Large intestine (tissue), 3 donors: ENCODE data around the gene ICAM2. TPM values are rescaled to one million over a fixed set of nuclear protein-coding genes. Genes with fewer than 3 reads are reported as not detected.

ENCODE experiments used
- DNase-seq, 2 donors: peaks; one replicate each; pipeline versions ENCODE4 v3.0.0 to v3.0.0-alpha.2; 2013
- H3K27ac ChIP-seq: one replicate; pipeline ENCODE4 v1.5.1; 2013; ENCODE audit warnings: low read length
- H3K27me3 ChIP-seq: 2 replicates; pipeline ENCODE4 v1.6.1; 2013; ENCODE audit warnings: low read length; ENCODE audit not compliant: control insufficient read depth, insufficient read depth
- H3K36me3 ChIP-seq: 2 replicates; pipeline ENCODE4 v1.6.1; 2013; ENCODE audit warnings: low read length; ENCODE audit not compliant: control insufficient read depth, insufficient read depth
- H3K4me1 ChIP-seq: one replicate; pipeline ENCODE4 v1.6.1; 2013; ENCODE audit warnings: low read length; ENCODE audit not compliant: control insufficient read depth, insufficient read depth
- H3K4me3 ChIP-seq: one replicate; pipeline ENCODE4 v1.5.1; 2013; ENCODE audit warnings: low read length
- H3K9me3 ChIP-seq: one replicate; pipeline ENCODE4 v1.6.1; 2013; ENCODE audit warnings: mild to moderate bottlenecking, low read depth, low read length, moderate library complexity; ENCODE audit not compliant: control insufficient read depth
- WGBS: methylation state at CpG from one replicate; pipeline ENCODE4 v1.1.5; 2013; ENCODE audit warnings: low lambda C conversion rate; ENCODE audit not compliant: insufficient coverage; 5-methylcytosine and 5-hydroxymethylcytosine counted together
- polyA plus RNA-seq: library from polyadenylated mRNA; unstranded; fragments of 120-200 nt; gene quantifications from one replicate; pipeline ENCODE4 v1.2.1, GENCODE V29; 2013

The ICAM2 gene
- polyA plus RNA-seq, 1 donor: 15.1 TPM

DNA sequence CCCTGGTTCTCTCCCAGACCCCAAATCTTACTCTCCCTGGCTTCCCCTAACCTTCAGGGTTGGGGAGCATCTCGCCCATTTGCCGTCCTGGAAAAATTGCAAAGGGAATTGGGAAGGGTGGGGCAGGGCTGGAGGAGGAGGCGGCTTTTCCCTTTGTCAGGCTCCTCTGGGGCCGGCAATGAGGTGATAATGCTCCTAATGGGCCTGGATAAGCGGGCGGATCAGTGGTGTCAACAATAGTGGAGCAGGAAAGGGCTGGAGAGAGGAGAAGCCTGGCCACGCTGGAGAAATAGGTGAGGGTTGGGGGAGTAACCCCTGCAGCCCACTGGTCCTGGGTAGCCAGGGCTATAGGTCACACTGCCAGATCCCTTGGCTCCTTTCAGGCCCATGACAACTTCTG lies 60.0 kb downstream of the ICAM2 start:
- no peaks in the 10 kb centered on the region for H3K36me3 ChIP-seq
- DNase-seq: no peak
- H3K4me3 ChIP-seq: no peak overlapping the region
- no peak overlapping the region for H3K27ac ChIP-seq
- peaks cover 5% of the 10 kb centered on the region for H3K4me1 ChIP-seq
- WGBS: no CpG with 5 or more reads among the region's 7 CpGs
- no peaks in the 10 kb centered on the region for H3K9me3 ChIP-seq
- H3K27me3 ChIP-seq: peaks cover 11% of the 10 kb centered on the region

DNA sequence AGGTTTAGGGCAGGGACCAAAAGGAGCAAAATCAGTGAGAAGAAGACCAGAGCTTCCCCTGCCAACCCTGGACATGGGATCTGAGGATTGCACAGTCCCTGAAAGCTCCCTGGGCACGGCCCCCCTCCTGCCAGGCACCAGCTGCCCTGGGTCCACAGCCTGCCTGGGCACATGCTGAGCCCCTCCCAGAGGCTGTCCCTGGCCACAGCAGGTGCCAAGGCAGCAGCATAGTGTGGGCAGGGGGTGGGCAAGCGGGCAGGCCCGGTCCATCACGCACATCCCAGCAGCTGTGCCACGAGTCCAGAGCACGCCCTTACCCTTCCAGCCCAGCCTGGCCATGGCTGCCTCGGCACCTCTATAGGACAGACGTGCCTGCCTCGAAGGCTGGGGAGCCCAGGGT lies 60.4 kb downstream of the ICAM2 start:
- WGBS: no CpG with 5 or more reads among the region's 9 CpGs

GRCh38 chr17:63956296-63956920 lies 64.0 kb downstream of the ICAM2 start:
- peaks cover 18% of the 10 kb centered on the region for H3K27me3 ChIP-seq
- no peak overlapping the region for H3K4me3 ChIP-seq
- peaks cover 4% of the 10 kb centered on the region for H3K4me1 ChIP-seq
- DNase-seq: no peak
- H3K27ac ChIP-seq: no peak overlapping the region
- H3K36me3 ChIP-seq: no peaks in the 10 kb centered on the region
- H3K9me3 ChIP-seq: no peaks in the 10 kb centered on the region
- WGBS: no CpG with 5 or more reads among the region's 5 CpGs

More for the DNA sequence above, 60.4 kb downstream of the ICAM2 start:
- Histone ChIP-seq H3K4me3 (no peak overlapping the region), H3K4me1 (peaks cover 5% of the 10 kb centered on the region), H3K27me3 (peaks cover 11% of the 10 kb centered on the region), H3K36me3 (no peaks in the 10 kb centered on the region), H3K27ac (no peak overlapping the region), H3K9me3 (no peaks in the 10 kb centered on the region)
- no peak for DNase-seq

DNA sequence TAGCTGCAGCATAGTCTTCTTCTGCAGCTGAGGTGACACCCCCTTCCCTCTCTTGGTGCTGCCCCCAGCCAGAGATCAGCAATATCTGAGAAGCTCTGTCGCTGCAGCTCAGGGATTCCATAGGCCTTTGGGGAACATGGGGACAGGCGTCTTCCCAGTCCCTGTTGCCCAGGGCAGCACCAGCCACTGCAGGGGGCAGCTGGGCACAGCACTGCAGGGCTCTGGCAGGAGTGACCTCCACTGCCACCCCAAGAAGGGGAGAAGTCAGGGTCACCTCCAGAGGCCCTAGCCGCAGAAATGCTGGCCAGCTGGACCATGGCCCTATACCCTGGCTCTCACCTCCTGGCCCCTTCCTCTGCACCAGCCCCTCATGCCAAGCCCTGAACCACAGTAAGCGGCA lies 64.6 kb downstream of the ICAM2 start:
- Histone ChIP-seq H3K27ac (no peak overlapping the region), H3K4me3 (no peak overlapping the region), H3K4me1 (no peaks in the 10 kb centered on the region), H3K27me3 (peaks cover 17% of the 10 kb centered on the region), H3K9me3 (no peaks in the 10 kb centered on the region), H3K36me3 (no peaks in the 10 kb centered on the region)
- DNase-seq: no peak
- WGBS: no CpG with 5 or more reads among the region's 4 CpGs

- WGBS: no CpG with 5 or more reads among the region's 11 CpGs
- H3K27me3 ChIP-seq: peaks cover 12% of the 10 kb centered on the region
- no peak for DNase-seq
- H3K9me3 ChIP-seq: no peaks in the 10 kb centered on the region
- H3K36me3 ChIP-seq: no peaks in the 10 kb centered on the region
- no peaks in the 10 kb centered on the region for H3K4me1 ChIP-seq
- no peak overlapping the region for H3K4me3 ChIP-seq
- no peak overlapping the region for H3K27ac ChIP-seq
Observed at GRCh38 chr17:63955232-63955631, 65.2 kb downstream of the ICAM2 start.

GRCh38 chr17:63954402-63955063 lies 65.9 kb downstream of the ICAM2 start:
- Histone ChIP-seq H3K4me3 (no peak overlapping the region), H3K27ac (no peak overlapping the region)

More at GRCh38 chr17:63954402-63955063, 65.9 kb downstream of the ICAM2 start:
- no peaks in the 10 kb centered on the region for H3K36me3 ChIP-seq
- H3K4me1 ChIP-seq: no peaks in the 10 kb centered on the region
- H3K27me3 ChIP-seq: peaks cover 7% of the 10 kb centered on the region
- DNase-seq: no peak
- H3K9me3 ChIP-seq: no peaks in the 10 kb centered on the region
- WGBS: no CpG with 5 or more reads among the region's 11 CpGs

Other genes with a start within 250 kb of the ICAM2 start
- 104 TPM for gene CCDC47, start 247.0 kb downstream of the ICAM2 start, polyA plus RNA-seq
- gene DDX42, start 246.5 kb downstream of the ICAM2 start, polyA plus RNA-seq: 136 TPM
- gene PSMC5, start 193.2 kb downstream of the ICAM2 start, polyA plus RNA-seq: 106 TPM
- 49.6 TPM for gene FTSJ3, start 193.0 kb downstream of the ICAM2 start, polyA plus RNA-seq
- 63.6 TPM for gene SMARCD2, start 177.9 kb downstream of the ICAM2 start, polyA plus RNA-seq
- gene CSH2, start 147.0 kb downstream of the ICAM2 start, polyA plus RNA-seq: 0.06 TPM
- not detected for gene GH2, start 138.7 kb downstream of the ICAM2 start, polyA plus RNA-seq
- gene CSH1, start 124.1 kb downstream of the ICAM2 start, polyA plus RNA-seq: 0.30 TPM
- gene CSHL1, start 109.4 kb downstream of the ICAM2 start, polyA plus RNA-seq: not detected
- gene GH1, start 101.8 kb downstream of the ICAM2 start, polyA plus RNA-seq: not detected
- 1.2 TPM for gene CD79B, start 88.3 kb downstream of the ICAM2 start, polyA plus RNA-seq
- gene SCN4A, start 47.7 kb downstream of the ICAM2 start, polyA plus RNA-seq: 0.22 TPM
- 1.2 TPM for gene PRR29, start 22.3 kb downstream of the ICAM2 start, polyA plus RNA-seq
- gene ERN1, start 109.5 kb upstream of the ICAM2 start, polyA plus RNA-seq: 10.3 TPM
- 37.2 TPM for gene TEX2, start 242.6 kb upstream of the ICAM2 start, polyA plus RNA-seq